HepG2 (cell line): ENCODE measurements around the gene DMKN. TPM values are rescaled to one million over a fixed set of nuclear protein-coding genes. Genes with fewer than 3 reads are reported as not detected.
A peak's percentile ranks its signal among the peaks of the same experiment; 100 is the strongest.

Source experiments
- EHMT2 ChIP-seq: fragments of 200-600 bp; sonication (generic); IDR thresholded peaks from 2 replicates; pipeline ENCODE4 v1.7.0; 2017; ENCODE audit warnings: antibody characterized with exemption, low read depth, low read length, borderline replicate concordance
- HDAC1 ChIP-seq: sonication (generic); formaldehyde crosslinking; IDR thresholded peaks from 2 replicates; pipeline ENCODE4 v1.5.1; 2020; ENCODE audit warnings: mild to moderate bottlenecking, missing genetic modification reagents
- HINFP ChIP-seq: sonication (generic); formaldehyde crosslinking; IDR thresholded peaks from 2 replicates; pipeline ENCODE4 v1.4.0; 2020; ENCODE audit warnings: low read depth, mild to moderate bottlenecking, missing genetic modification reagents
- JUNB ChIP-seq: sonication (generic); formaldehyde crosslinking; IDR thresholded peaks from 2 replicates; pipeline ENCODE4 v1.8.0; 2022; ENCODE audit warnings: missing genetic modification reagents, mild to moderate bottlenecking, borderline replicate concordance
- KAT2B ChIP-seq: fragments of 150-350 bp; IDR thresholded peaks from 2 replicates; pipeline ENCODE4 v1.6.1; 2014; ENCODE audit warnings: low read depth, low read length, borderline replicate concordance
- KDM6A ChIP-seq: IDR thresholded peaks from 2 replicates; pipeline ENCODE4 v1.6.1; 2016; ENCODE audit warnings: low read depth
- MED13 ChIP-seq: sonication (generic); formaldehyde crosslinking; IDR thresholded peaks from 2 replicates; pipeline ENCODE4 v1.5.0; 2020; ENCODE audit warnings: missing genetic modification reagents
- MIER3 ChIP-seq: IDR thresholded peaks from 2 replicates; pipeline ENCODE4 v1.6.1; 2016; ENCODE audit warnings: missing compliant biosample characterization, borderline replicate concordance
- MLX ChIP-seq: IDR thresholded peaks from 2 replicates; pipeline ENCODE4 v1.6.1; 2016
- PATZ1 ChIP-seq: sonication (generic); formaldehyde crosslinking; IDR thresholded peaks from 2 replicates; pipeline ENCODE4 v1.4.0; 2020; ENCODE audit warnings: missing genetic modification reagents
- ZBTB1 ChIP-seq: sonication (generic); formaldehyde crosslinking; IDR thresholded peaks from 2 replicates; pipeline ENCODE4 v1.4.0; 2020; ENCODE audit warnings: missing genetic modification reagents, borderline replicate concordance
- ZBTB3 ChIP-seq: sonication (generic); formaldehyde crosslinking; IDR thresholded peaks from 2 replicates; pipeline ENCODE4 v1.4.0; 2020; ENCODE audit warnings: low read depth, mild to moderate bottlenecking, moderate library complexity, missing genetic modification reagents, borderline replicate concordance
- ZFP82 ChIP-seq: sonication (generic); formaldehyde crosslinking; IDR thresholded peaks from 2 replicates; pipeline ENCODE4 v1.5.1; 2020; ENCODE audit warnings: mild to moderate bottlenecking, missing genetic modification reagents, borderline replicate concordance
- ZKSCAN8 ChIP-seq: IDR thresholded peaks from 2 replicates; pipeline ENCODE4 v1.6.1; 2016; ENCODE audit warnings: borderline replicate concordance, missing genetic modification reagents, missing compliant biosample characterization
- ZNF264 ChIP-seq: sonication (generic); formaldehyde crosslinking; IDR thresholded peaks from 2 replicates; pipeline ENCODE4 v1.4.0; 2020; ENCODE audit warnings: missing genetic modification reagents
- ZNF329 ChIP-seq: sonication (generic); formaldehyde crosslinking; IDR thresholded peaks from 2 replicates; pipeline ENCODE4 v1.9.0; 2021; ENCODE audit warnings: low read depth, mild to moderate bottlenecking, missing genetic modification reagents
- ZNF354B ChIP-seq: sonication (generic); formaldehyde crosslinking; IDR thresholded peaks from 2 replicates; pipeline ENCODE4 v1.8.0; 2022; ENCODE audit warnings: mild to moderate bottlenecking, missing genetic modification reagents
- ZNF383 ChIP-seq: sonication (generic); formaldehyde crosslinking; IDR thresholded peaks from 2 replicates; pipeline ENCODE4 v1.4.0; 2020; ENCODE audit warnings: missing genetic modification reagents, mild to moderate bottlenecking, borderline replicate concordance
- ZNF562 ChIP-seq: sonication (generic); formaldehyde crosslinking; IDR thresholded peaks from 2 replicates; pipeline ENCODE4 v1.8.0; 2022; ENCODE audit warnings: missing genetic modification reagents, borderline replicate concordance
- ZNF772 ChIP-seq: sonication (generic); formaldehyde crosslinking; IDR thresholded peaks from 2 replicates; pipeline ENCODE4 v1.5.0; 2020; ENCODE audit warnings: mild to moderate bottlenecking, missing genetic modification reagents
- ZNF790 ChIP-seq: sonication (generic); formaldehyde crosslinking; IDR thresholded peaks from 2 replicates; pipeline ENCODE4 v1.8.0; 2022; ENCODE audit warnings: missing genetic modification reagents, mild to moderate bottlenecking, borderline replicate concordance
- polyA plus RNA-seq, 8 experiments: library from polyadenylated mRNA; depleted of rRNA in 3 of 8; stranded (reverse) in 7 of 8; unstranded in 1 of 8; fragments of >200 nt; fragmentation: Illumina TruSeq in 4 of 8; extraction: Trizol in 4 of 8; gene quantifications; 2 replicates each; pipeline versions ENCODE4 v1.2.1 to v1.2.3, GENCODE V29; 2011 to 2016; ENCODE audit warnings: low read depth in 4 of 8, missing spikeins in 1 of 8, mixed read lengths in 1 of 8; ENCODE audit not compliant: insufficient read depth in 1 of 8
- total RNA-seq, 5 experiments: library from RNA; depleted of rRNA; stranded (reverse); fragments of >200 nt; fragmentation: Illumina TruSeq; extraction: Trizol; gene quantifications; 2 replicates each; pipeline ENCODE4 v1.2.3, GENCODE V29; 2016; ENCODE audit warnings: low read depth in 1 of 5
- TF ChIP-seq, protein P1 (sequence below): sonication (generic); formaldehyde crosslinking; IDR thresholded peaks from 2 replicates; pipeline ENCODE4 v1.5.0; 2020; ENCODE audit warnings: missing genetic modification reagents, mild to moderate bottlenecking, borderline replicate concordance
- TF ChIP-seq, protein P2 (sequence below): sonication (generic); formaldehyde crosslinking; IDR thresholded peaks from 2 replicates; pipeline ENCODE4 v1.5.0; 2020; ENCODE audit warnings: mild to moderate bottlenecking, missing genetic modification reagents, moderate library complexity

The DMKN gene
- total and polyA plus RNA-seq, 2 of the 13 experiments (the other 11 are each of a cell fraction or from before 2014, with no cell fraction given): 50.8 to 57.1 TPM

- TF ChIP-seq ZNF264 (CRISPR knock-in tag) (peak; percentile 15; the same call in 1 of the 2 replicates), ZBTB3 (CRISPR knock-in tag) (no peak), MLX (CRISPR knock-in tag) (0 out of 2 replicates have a peak, but pooled peaks have one; percentile 25), ZNF329 (CRISPR knock-in tag) (no peak), ZNF354B (no peak), MED13 (CRISPR knock-in tag) (no peak), EHMT2 (no peak), ZNF772 (no peak), JUNB (CRISPR knock-in tag) (no peak), ZFP82 (CRISPR knock-in tag) (no peak), ZNF383 (CRISPR knock-in tag) (no peak), MIER3 (no peak; the same call in 1 of the 2 replicates), ZNF790 (no peak), ZKSCAN8 (no peak), HDAC1 (peak; percentile 75), KAT2B (no peak), ZNF562 (CRISPR knock-in tag) (no peak), HINFP (CRISPR knock-in tag) (0 out of 2 replicates have a peak, but pooled peaks have one; percentile 23), ZBTB1 (no peak), KDM6A (CRISPR knock-in tag) (no peak), PATZ1 (CRISPR knock-in tag) (peak; percentile 79)
- TF ChIP-seq, protein P1, sequence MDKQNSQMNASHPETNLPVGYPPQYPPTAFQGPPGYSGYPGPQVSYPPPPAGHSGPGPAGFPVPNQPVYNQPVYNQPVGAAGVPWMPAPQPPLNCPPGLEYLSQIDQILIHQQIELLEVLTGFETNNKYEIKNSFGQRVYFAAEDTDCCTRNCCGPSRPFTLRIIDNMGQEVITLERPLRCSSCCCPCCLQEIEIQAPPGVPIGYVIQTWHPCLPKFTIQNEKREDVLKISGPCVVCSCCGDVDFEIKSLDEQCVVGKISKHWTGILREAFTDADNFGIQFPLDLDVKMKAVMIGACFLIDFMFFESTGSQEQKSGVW (CRISPR knock-in tag): no peak
- TF ChIP-seq, protein P2, sequence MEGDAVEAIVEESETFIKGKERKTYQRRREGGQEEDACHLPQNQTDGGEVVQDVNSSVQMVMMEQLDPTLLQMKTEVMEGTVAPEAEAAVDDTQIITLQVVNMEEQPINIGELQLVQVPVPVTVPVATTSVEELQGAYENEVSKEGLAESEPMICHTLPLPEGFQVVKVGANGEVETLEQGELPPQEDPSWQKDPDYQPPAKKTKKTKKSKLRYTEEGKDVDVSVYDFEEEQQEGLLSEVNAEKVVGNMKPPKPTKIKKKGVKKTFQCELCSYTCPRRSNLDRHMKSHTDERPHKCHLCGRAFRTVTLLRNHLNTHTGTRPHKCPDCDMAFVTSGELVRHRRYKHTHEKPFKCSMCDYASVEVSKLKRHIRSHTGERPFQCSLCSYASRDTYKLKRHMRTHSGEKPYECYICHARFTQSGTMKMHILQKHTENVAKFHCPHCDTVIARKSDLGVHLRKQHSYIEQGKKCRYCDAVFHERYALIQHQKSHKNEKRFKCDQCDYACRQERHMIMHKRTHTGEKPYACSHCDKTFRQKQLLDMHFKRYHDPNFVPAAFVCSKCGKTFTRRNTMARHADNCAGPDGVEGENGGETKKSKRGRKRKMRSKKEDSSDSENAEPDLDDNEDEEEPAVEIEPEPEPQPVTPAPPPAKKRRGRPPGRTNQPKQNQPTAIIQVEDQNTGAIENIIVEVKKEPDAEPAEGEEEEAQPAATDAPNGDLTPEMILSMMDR (CRISPR knock-in tag): peak; percentile 97
Measured at GRCh38 chr19:35509861-35510625, 3.4 kb downstream of the DMKN start (continued).
